Right lobe of liver (tissue), 6 donors: ENCODE measurements around the gene CUX1. TPM values are rescaled to one million over a fixed set of nuclear protein-coding genes. Genes with fewer than 3 reads are reported as not detected.

Experiments used
- ATAC-seq, 4 donors: fragments of 200-7000 bp; cut with Tn5 transposase; one replicate each; pipeline ENCODE4 v1.9.1; 2020; ENCODE audit warnings: mild to moderate bottlenecking in 4 of 4, moderate library complexity in 4 of 4
- DNase-seq, 3 donors: peaks; one replicate each; pipeline ENCODE4 v3.0.0-alpha.2; 2020
- H3K27ac ChIP-seq, 3 donors: fragments of 200-600 bp; one replicate each; pipeline ENCODE4 v1.8.0; 2022
- H3K27me3 ChIP-seq, 2 donors: fragments of 200-600 bp; one replicate each; pipeline ENCODE4 v1.8.0; 2022
- H3K36me3 ChIP-seq, 4 donors: fragments of 200-600 bp; sonication (generic) in 1 of 4; one replicate each; pipeline versions ENCODE4 v1.5.1 to v1.8.0; 2017 to 2022; ENCODE audit warnings: control low read depth in 1 of 4
- H3K4me1 ChIP-seq, 4 donors: fragments of 200-600 bp; sonication (generic) in 1 of 4; one replicate each; pipeline versions ENCODE4 v1.5.1 to v1.8.0; 2017 to 2022; ENCODE audit warnings: control low read depth in 1 of 4
- H3K4me3 ChIP-seq, 3 donors: fragments of 200-600 bp; one replicate each; pipeline ENCODE4 v1.8.0; 2022
- H3K9me3 ChIP-seq, 4 donors: fragments of 200-600 bp; sonication (generic) in 1 of 4; one replicate each; pipeline versions ENCODE4 v1.5.1 to v1.8.0; 2017 to 2022; ENCODE audit warnings: control low read depth in 1 of 4
- CTCF ChIP-seq, 4 donors: fragments of 200-600 bp in 3 of 4; fragments of 450-650 bp in 1 of 4; IDR thresholded peaks; one replicate each; pipeline versions ENCODE4 v1.5.1 to v1.8.0; 2016 to 2022; ENCODE audit warnings: antibody characterized with exemption in 4 of 4, mild to moderate bottlenecking in 2 of 4
- POLR2A ChIP-seq: fragments of 450-650 bp; IDR thresholded peaks from one replicate; pipeline ENCODE4 v1.6.1; 2017; ENCODE audit warnings: antibody characterized with exemption, mild to moderate bottlenecking
- WGBS: methylation state at CpG from one replicate; pipeline ENCODE4 v1.1.6; 2018; ENCODE audit warnings: low coverage, low lambda C conversion rate; ENCODE audit not compliant: insufficient coverage; ENCODE audit errors: missing lambda C conversion rate; 5-methylcytosine and 5-hydroxymethylcytosine counted together
- intact Hi-C, 2 donors: fragments of 100-400 bp; cut with DNase I; formaldehyde crosslinking; loops; one replicate each; pipeline versions ENCODE4 v1.11.2 to v1.14.1; 2022
- total RNA-seq, 6 experiments: library from RNA; depleted of rRNA in 2 of 6; stranded (reverse); fragments of >200 nt in 2 of 6; fragmentation: NEBNext Ultra II Directional in 3 of 6; extraction: Animal tissue kit (Norgen Biotek cat#: 25700) in 3 of 6; gene quantifications; one replicate each; pipeline versions ENCODE4 v1.1.0 to v1.2.4, GENCODE V29; 2016 to 2023
- donor health status: DM: no; HTN: yes; CAD: no.
- donor health status: DM: no; HTN: no; CAD: no.
- donor health status: DM: no; HTN: no; CAD: no.
- donor health status: DM: no; HTN: yes; CAD: no.
- donor health status: DM: no; HTN: yes; CAD: no.

Gene CUX1
- total RNA-seq, 6 experiments from 2014 or later, result 34.3 to 53.1 (median 40.6) TPM

- Histone ChIP-seq H3K27ac (no peak overlapping the region), H3K27me3 (no peaks in the 10 kb centered on the region), H3K4me3 (no peak overlapping the region), H3K4me1 (no peaks in the 10 kb centered on the region), H3K36me3 (peaks cover 0 to 43% (median 4%) of the 10 kb centered on the region in 4 donors), H3K9me3 (no peaks in the 10 kb centered on the region)
- intact Hi-C loops, result no loop called here
- ATAC-seq (no peak), DNase-seq (no peak)
- TF ChIP-seq CTCF (IDR thresholded peaks at IDR 0.05), result no peak
- no peak for TF ChIP-seq POLR2A
- WGBS, result 90% methylated on average over 16 of the region's 25 CpGs
These were observed 378.6 kb downstream of the CUX1 start for GRCh38 chr7:102196028-102196427.

- Histone ChIP-seq H3K27me3 (no peaks in the 10 kb centered on the region), H3K36me3 (peaks cover 0 to 45% (median 4%) of the 10 kb centered on the region in 4 donors), H3K9me3 (no peaks in the 10 kb centered on the region), H3K27ac (no peak overlapping the region), H3K4me1 (no peaks in the 10 kb centered on the region), H3K4me3 (no peak overlapping the region)
- DNase-seq, result no peak
- intact Hi-C loops, result no loop called here
- TF ChIP-seq POLR2A (no peak), CTCF (IDR thresholded peaks at IDR 0.05) (no peak)
- ATAC-seq, result no peak
- 83% methylated on average over 5 of the region's 17 CpGs for WGBS
These were observed 379.7 kb downstream of the CUX1 start for GRCh38 chr7:102197161-102197560.

GRCh38 chr7:102197599-102197998 is 380.2 kb downstream of the CUX1 start:
- intact Hi-C loops, result no loop called here
- 100% methylated on average over 6 of the region's 12 CpGs for WGBS
- no peaks in the 10 kb centered on the region for H3K27me3 ChIP-seq
- TF ChIP-seq POLR2A (no peak), CTCF (IDR thresholded peaks at IDR 0.05) (no peak)
- peaks cover 0 to 46% (median 4%) of the 10 kb centered on the region in 4 donors for H3K36me3 ChIP-seq
- no peaks in the 10 kb centered on the region for H3K9me3 ChIP-seq
- H3K4me1 ChIP-seq, result no peaks in the 10 kb centered on the region
- H3K27ac ChIP-seq, result no peak overlapping the region
- no peak for ATAC-seq
- no peak overlapping the region for H3K4me3 ChIP-seq
- DNase-seq, result no peak

GRCh38 chr7:102198417-102198956 is 381.1 kb downstream of the CUX1 start:
- Histone ChIP-seq H3K4me1 (no peaks in the 10 kb centered on the region), H3K9me3 (no peaks in the 10 kb centered on the region), H3K27me3 (no peaks in the 10 kb centered on the region), H3K27ac (no peak overlapping the region), H3K36me3 (peaks cover 0 to 45% (median 4%) of the 10 kb centered on the region in 4 donors), H3K4me3 (no peak overlapping the region)
- 81% methylated on average over 9 of the region's 14 CpGs for WGBS
- DNase-seq, result no peak
- TF ChIP-seq CTCF (IDR thresholded peaks at IDR 0.05), result no peak
- no peak for TF ChIP-seq POLR2A
- intact Hi-C loops, result no loop called here
- ATAC-seq, result no peak

GRCh38 chr7:102201576-102201975 is 384.1 kb downstream of the CUX1 start:
- Histone ChIP-seq H3K9me3 (no peaks in the 10 kb centered on the region), H3K36me3 (peaks cover 0 to 62% (median 5%) of the 10 kb centered on the region in 4 donors), H3K4me3 (no peak overlapping the region), H3K4me1 (no peaks in the 10 kb centered on the region), H3K27me3 (no peaks in the 10 kb centered on the region), H3K27ac (no peak overlapping the region)
- intact Hi-C loops, result no loop called here
- no peak for DNase-seq
- 94% methylated on average over 22 of the region's 27 CpGs for WGBS
- no peak for ATAC-seq
- TF ChIP-seq CTCF (IDR thresholded peaks at IDR 0.05) (no peak), POLR2A (no peak)
